ENCODE measurements around the gene IL17RE. TPM values are rescaled to one million over a fixed set of nuclear protein-coding genes. Genes with fewer than 3 reads are reported as not detected.
"Not testable (repeated sequence)": the region's sequence is repeated elsewhere in the genome, so short reads cannot be mapped to it uniquely, and the experiment has no call there.

Gene IL17RE
- 0.26 and 0.99 TPM in 2 replicates for total RNA-seq
- polyA plus RNA-seq, result 1.9 and 2.6 TPM in 2 replicates
- 2.0 and 3.1 TPM in 2 replicates for polyA plus RNA-seq (2012)
- polyA minus RNA-seq (ENCODE audit: low replicate concordance), result 7.4 and 11.1 TPM in 2 replicates

GRCh38 chr3:9902372-9903237 lies at the start of gene IL17RE:
Gene IL17RE (plus strand): TSS chr3:9902848. CDS start chr3:9902933, 85 bp downstream.
- Histone ChIP-seq H3K27me3 (ENCODE audit: control insufficient read depth, insufficient read depth, low read length) (no peaks in the 10 kb centered on the region), H3K79me2 (ENCODE audit: control insufficient read depth, insufficient read depth, low read length) (no peaks in the 10 kb centered on the region), H3K36me3 (ENCODE audit: control insufficient read depth, insufficient read depth, low read length) (no peaks in the 10 kb centered on the region), H3K9ac (ENCODE audit: insufficient read depth, low read length) (no peak within 1 kb of the TSS), H3K27ac (ENCODE audit: insufficient read depth, low read length) (peak within 1 kb of the TSS; percentile 74), H3K4me1 (ENCODE audit: control insufficient read depth, extremely low read depth, insufficient read depth, low read length) (peaks cover 12% of the 10 kb centered on the region), H2AFZ (ENCODE audit: low read length) (peak within 1 kb of the TSS; percentile 71), H4K20me1 (ENCODE audit: control insufficient read depth, extremely low read depth, insufficient read depth, low read length) (no peaks in the 10 kb centered on the region), H3K4me3 (replicated peaks in 1 of 4; ENCODE audit: control extremely low read depth in 1 of 4, insufficient read depth in 1 of 4, low read depth in 3 of 4, low read length in 4 of 4) (peak within 1 kb of the TSS; percentile 5 to 40 (median 18)), H3K4me2 (ENCODE audit: extremely low read depth, insufficient read depth, low read length) (peak within 1 kb of the TSS; percentile 85), H3K9me3 (ENCODE audit: control insufficient read depth, insufficient read depth, low read depth, low read length) (no peaks in the 10 kb centered on the region)
- DNase-seq (ENCODE audit: low read depth in 2 of 2), result no peak
- TF ChIP-seq, protein P1, sequence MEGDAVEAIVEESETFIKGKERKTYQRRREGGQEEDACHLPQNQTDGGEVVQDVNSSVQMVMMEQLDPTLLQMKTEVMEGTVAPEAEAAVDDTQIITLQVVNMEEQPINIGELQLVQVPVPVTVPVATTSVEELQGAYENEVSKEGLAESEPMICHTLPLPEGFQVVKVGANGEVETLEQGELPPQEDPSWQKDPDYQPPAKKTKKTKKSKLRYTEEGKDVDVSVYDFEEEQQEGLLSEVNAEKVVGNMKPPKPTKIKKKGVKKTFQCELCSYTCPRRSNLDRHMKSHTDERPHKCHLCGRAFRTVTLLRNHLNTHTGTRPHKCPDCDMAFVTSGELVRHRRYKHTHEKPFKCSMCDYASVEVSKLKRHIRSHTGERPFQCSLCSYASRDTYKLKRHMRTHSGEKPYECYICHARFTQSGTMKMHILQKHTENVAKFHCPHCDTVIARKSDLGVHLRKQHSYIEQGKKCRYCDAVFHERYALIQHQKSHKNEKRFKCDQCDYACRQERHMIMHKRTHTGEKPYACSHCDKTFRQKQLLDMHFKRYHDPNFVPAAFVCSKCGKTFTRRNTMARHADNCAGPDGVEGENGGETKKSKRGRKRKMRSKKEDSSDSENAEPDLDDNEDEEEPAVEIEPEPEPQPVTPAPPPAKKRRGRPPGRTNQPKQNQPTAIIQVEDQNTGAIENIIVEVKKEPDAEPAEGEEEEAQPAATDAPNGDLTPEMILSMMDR (conservative IDR thresholded peaks at IDR 0.05 in 1 of 2, IDR thresholded peaks at IDR 0.05 in 1 of 2; ENCODE audit: low read depth in 1 of 2, low read length in 2 of 2), result no peak
- no peak for TF ChIP-seq EZH2 (IDR thresholded peaks at IDR 0.05; ENCODE audit: low read length, missing control alignments)

DNA sequence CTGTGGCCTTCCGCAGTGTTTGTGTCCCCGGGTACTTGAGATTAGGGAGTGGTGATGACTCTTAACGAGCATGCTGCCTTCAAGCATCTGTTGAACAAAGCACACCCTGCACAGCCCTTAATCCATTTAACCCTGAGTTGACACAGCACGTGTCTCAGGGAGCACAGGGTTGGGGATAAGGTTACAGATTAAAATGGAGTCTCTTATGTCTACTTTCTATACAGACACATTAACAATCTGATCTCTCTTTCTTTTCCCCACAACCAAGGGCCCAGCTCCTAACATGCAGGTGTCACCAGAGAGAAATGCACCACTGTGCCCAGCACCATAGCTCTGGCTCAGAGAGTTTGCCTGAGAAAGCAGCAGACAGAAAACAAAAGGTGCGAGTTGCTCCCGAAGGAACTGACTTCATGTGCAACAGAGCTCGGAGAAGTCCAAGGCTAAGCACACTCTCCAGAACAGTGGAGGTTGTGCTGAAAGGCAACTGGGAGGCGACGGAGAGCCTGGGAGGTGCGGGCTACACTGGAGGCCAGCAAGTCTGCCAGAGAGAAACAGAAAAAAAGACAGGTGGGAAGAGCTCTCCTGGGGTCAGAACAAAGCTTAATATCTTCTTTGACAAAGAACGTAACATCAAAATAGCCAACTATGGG lies 48.2 kb upstream of the IL17RE start:
- H3K9me3 ChIP-seq (ENCODE audit: control insufficient read depth, insufficient read depth, low read depth, low read length); H3K27me3 ChIP-seq (ENCODE audit: control insufficient read depth, insufficient read depth, low read length); H3K27ac ChIP-seq (ENCODE audit: insufficient read depth, low read length); H2AFZ ChIP-seq (ENCODE audit: low read length); H4K20me1 ChIP-seq (ENCODE audit: control insufficient read depth, extremely low read depth, insufficient read depth, low read length); H3K4me1 ChIP-seq (ENCODE audit: control insufficient read depth, extremely low read depth, insufficient read depth, low read length); H3K9ac ChIP-seq (ENCODE audit: insufficient read depth, low read length); H3K4me3 ChIP-seq (replicated peaks in 1 of 4; ENCODE audit: control extremely low read depth in 1 of 4, insufficient read depth in 1 of 4, low read depth in 3 of 4, low read length in 4 of 4); H3K4me2 ChIP-seq (ENCODE audit: extremely low read depth, insufficient read depth, low read length); H3K79me2 ChIP-seq (ENCODE audit: control insufficient read depth, insufficient read depth, low read length); DNase-seq (ENCODE audit: low read depth in 2 of 2); H3K36me3 ChIP-seq (ENCODE audit: control insufficient read depth, insufficient read depth, low read length): not testable (repeated sequence)

DNA sequence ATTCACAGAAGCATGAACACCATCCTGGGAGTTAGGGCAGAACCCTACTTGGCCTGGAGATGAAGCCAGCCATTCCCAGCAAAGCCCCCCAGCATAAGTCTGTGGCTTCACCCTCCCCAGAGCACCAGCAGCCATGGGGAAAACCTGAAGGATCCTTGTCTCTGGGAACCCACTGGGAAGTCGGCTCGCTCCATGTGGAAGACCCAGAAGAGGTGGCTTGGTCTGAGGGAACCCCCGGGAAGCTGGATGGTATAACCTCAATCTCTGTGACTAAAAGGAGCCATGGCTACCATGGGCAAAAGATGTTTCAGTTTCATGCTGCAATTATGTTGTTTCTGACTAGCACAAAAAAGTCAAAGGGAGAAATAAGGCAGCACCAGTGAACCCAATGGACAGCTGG lies 47.1 kb upstream of the IL17RE start:
- H3K4me3 ChIP-seq (replicated peaks in 1 of 4; ENCODE audit: control extremely low read depth in 1 of 4, insufficient read depth in 1 of 4, low read depth in 3 of 4, low read length in 4 of 4), result no peak overlapping the region
- H3K79me2 ChIP-seq (ENCODE audit: control insufficient read depth, insufficient read depth, low read length), result no peaks in the 10 kb centered on the region
- H3K9me3 ChIP-seq (ENCODE audit: control insufficient read depth, insufficient read depth, low read depth, low read length), result no peaks in the 10 kb centered on the region
- no peaks in the 10 kb centered on the region for H3K4me1 ChIP-seq (ENCODE audit: control insufficient read depth, extremely low read depth, insufficient read depth, low read length)
- H4K20me1 ChIP-seq (ENCODE audit: control insufficient read depth, extremely low read depth, insufficient read depth, low read length), result no peaks in the 10 kb centered on the region
- H3K27ac ChIP-seq (ENCODE audit: insufficient read depth, low read length), result no peak overlapping the region
- no peak for TF ChIP-seq EZH2 (IDR thresholded peaks at IDR 0.05; ENCODE audit: low read length, missing control alignments)
- TF ChIP-seq, protein P1 (conservative IDR thresholded peaks at IDR 0.05 in 1 of 2, IDR thresholded peaks at IDR 0.05 in 1 of 2; ENCODE audit: low read depth in 1 of 2, low read length in 2 of 2), result no peak
- no peak overlapping the region for H2AFZ ChIP-seq (ENCODE audit: low read length)
- H3K27me3 ChIP-seq (ENCODE audit: control insufficient read depth, insufficient read depth, low read length), result no peaks in the 10 kb centered on the region
- no peak overlapping the region for H3K9ac ChIP-seq (ENCODE audit: insufficient read depth, low read length)
- H3K4me2 ChIP-seq (ENCODE audit: extremely low read depth, insufficient read depth, low read length), result no peak overlapping the region
- DNase-seq (ENCODE audit: low read depth in 2 of 2), result no peak
- H3K36me3 ChIP-seq (ENCODE audit: control insufficient read depth, insufficient read depth, low read length), result no peaks in the 10 kb centered on the region

All from fibroblast of lung (primary cell).